Stimulated activated naive CD4-positive, alpha-beta T cell treated with Interleukin-2 at 50 U/mL for 16 hours (primary cell): ENCODE results near the gene SRD5A1.
"Not testable (repeated sequence)": the region's sequence is repeated elsewhere in the genome, so short reads cannot be mapped to it uniquely, and the experiment has no call there.

Source experiments
- DNase-seq: peaks from one replicate; lab custom pipeline; 2025; lab: John Stamatoyannopoulos, UW

SRD5A1 gene

GRCh38 chr5:6644794-6645241 is 11.6 kb downstream of the SRD5A1 start:
- no peak for DNase-seq

- DNase-seq, result not testable (repeated sequence)
Measured at GRCh38 chr5:6645571-6646362, 12.5 kb downstream of the SRD5A1 start.

GRCh38 chr5:6649186-6649585 is 15.9 kb downstream of the SRD5A1 start:
- DNase-seq, result no peak

- DNase-seq, result no peak
Measured at GRCh38 chr5:6649681-6650080, 16.4 kb downstream of the SRD5A1 start.

- DNase-seq, result no peak
Measured at GRCh38 chr5:6652025-6652424, 18.8 kb downstream of the SRD5A1 start.

- no peak for DNase-seq
Measured at GRCh38 chr5:6655432-6655831, 22.2 kb downstream of the SRD5A1 start.

- no peak for DNase-seq
Measured at GRCh38 chr5:6656680-6657079, 23.4 kb downstream of the SRD5A1 start.

- no peak for DNase-seq
Measured at GRCh38 chr5:6659941-6660684, 26.9 kb downstream of the SRD5A1 start.

- DNase-seq, result no peak
Measured at GRCh38 chr5:6660688-6661087, 27.4 kb downstream of the SRD5A1 start.

- DNase-seq, result no peak
Measured at GRCh38 chr5:6666762-6667161, 33.5 kb downstream of the SRD5A1 start.

GRCh38 chr5:6667648-6668047 is 34.4 kb downstream of the SRD5A1 start:
- DNase-seq, result no peak

- not testable (repeated sequence) for DNase-seq
Measured at GRCh38 chr5:6668717-6669116, 35.5 kb downstream of the SRD5A1 start.

GRCh38 chr5:6673031-6673430 is 39.8 kb downstream of the SRD5A1 start:
- DNase-seq, result no peak

GRCh38 chr5:6673963-6674362 is 40.7 kb downstream of the SRD5A1 start:
- no peak for DNase-seq

- no peak for DNase-seq
Measured at GRCh38 chr5:6674421-6674820, 41.2 kb downstream of the SRD5A1 start.

- no peak for DNase-seq
Measured at GRCh38 chr5:6674886-6675285, 41.6 kb downstream of the SRD5A1 start.

- DNase-seq, result no peak
Measured at GRCh38 chr5:6675784-6676491, 42.7 kb downstream of the SRD5A1 start.

GRCh38 chr5:6676702-6677101 is 43.5 kb downstream of the SRD5A1 start:
- DNase-seq, result no peak

- DNase-seq, result no peak
Measured at GRCh38 chr5:6678385-6678784, 45.1 kb downstream of the SRD5A1 start.

- no peak for DNase-seq
Measured at GRCh38 chr5:6680922-6681321, 47.7 kb downstream of the SRD5A1 start.

- no peak for DNase-seq
Measured at GRCh38 chr5:6681682-6682081, 48.4 kb downstream of the SRD5A1 start.

GRCh38 chr5:6682239-6682638 is 49.0 kb downstream of the SRD5A1 start:
- DNase-seq, result no peak

GRCh38 chr5:6683241-6683640 is 50.0 kb downstream of the SRD5A1 start:
- no peak for DNase-seq
